Keratinocyte (primary cell): Measurements from ENCODE around the gene MBNL2. TPM values are rescaled to one million over a fixed set of nuclear protein-coding genes. Genes with fewer than 3 reads are reported as not detected.

Experiments used
- DNase-seq: peaks from one replicate; pipeline ENCODE4 v3.0.0-alpha.2; 2011; ENCODE audit warnings: low read depth, missing footprints, low spot score
- FAIRE-seq: peaks from 2 replicates; lab custom pipeline; 2011; peaks lifted over from hg19 to GRCh38; lab: Jason Lieb, UNC
- H2AFZ ChIP-seq: 2 replicates; pipeline ENCODE4 v1.6.0; 2012; ENCODE audit warnings: low read length, control low read depth, inconsistent platforms; ENCODE audit not compliant: control insufficient read depth
- H3K27ac ChIP-seq: 2 replicates; pipeline ENCODE4 v1.5.1; 2011; ENCODE audit warnings: low read length; ENCODE audit not compliant: control insufficient read depth, insufficient read depth
- H3K27me3 ChIP-seq: 3 replicates; pipeline ENCODE4 v1.6.0; 2011; ENCODE audit warnings: low read length; ENCODE audit not compliant: control insufficient read depth, insufficient read depth; ENCODE audit errors: extremely low read depth
- H3K36me3 ChIP-seq, 2 experiments: 2 replicates in 1 of 2; 3 replicates in 1 of 2; pipeline ENCODE4 v1.5.1; 2011; ENCODE audit warnings: low read length in 2 of 2, mild to moderate bottlenecking in 1 of 2; ENCODE audit not compliant: control insufficient read depth in 2 of 2, insufficient read depth in 2 of 2; ENCODE audit errors: extremely low read depth in 1 of 2
- H3K4me1 ChIP-seq: 3 replicates; pipeline ENCODE4 v1.5.1; 2011; ENCODE audit warnings: low read length; ENCODE audit not compliant: control insufficient read depth, insufficient read depth; ENCODE audit errors: extremely low read depth
- H3K4me2 ChIP-seq: 3 replicates; pipeline ENCODE4 v1.6.0; 2011; ENCODE audit warnings: low read depth, low read length; ENCODE audit not compliant: control insufficient read depth, insufficient read depth; ENCODE audit errors: extremely low read depth
- H3K4me3 ChIP-seq, 3 experiments: fragments of 200-600 bp in 1 of 3; sonication (generic) in 1 of 3; 2 replicates in 2 of 3; 3 replicates in 1 of 3; pipeline ENCODE4 v1.5.1; 2011 to 2016; ENCODE audit warnings: low read length in 3 of 3, mild to moderate bottlenecking in 3 of 3, control low read depth in 2 of 3, inconsistent platforms in 1 of 3, low read depth in 1 of 3, mixed read lengths in 1 of 3, mixed run types in 1 of 3, moderate library complexity in 1 of 3; ENCODE audit not compliant: control insufficient read depth in 2 of 3, insufficient read depth in 2 of 3; ENCODE audit errors: extremely low read depth in 1 of 3
- H3K79me2 ChIP-seq: 2 replicates; pipeline ENCODE4 v1.6.0; 2012; ENCODE audit warnings: low read length; ENCODE audit not compliant: control insufficient read depth, insufficient read depth
- H3K9ac ChIP-seq: 3 replicates; pipeline ENCODE4 v1.6.0; 2011; ENCODE audit warnings: low read length; ENCODE audit not compliant: control insufficient read depth, insufficient read depth; ENCODE audit errors: extremely low read depth
- H3K9me1 ChIP-seq: 3 replicates; pipeline ENCODE4 v1.6.0; 2011; ENCODE audit warnings: low read length; ENCODE audit not compliant: control insufficient read depth, insufficient read depth; ENCODE audit errors: extremely low read depth
- H3K9me3 ChIP-seq: 2 replicates; pipeline ENCODE4 v1.5.1; 2012; ENCODE audit warnings: low read depth, low read length; ENCODE audit not compliant: control insufficient read depth
- H4K20me1 ChIP-seq: 3 replicates; pipeline ENCODE4 v1.6.0; 2011; ENCODE audit warnings: low read length; ENCODE audit not compliant: control insufficient read depth, insufficient read depth; ENCODE audit errors: extremely low read depth
- EZH2 ChIP-seq: IDR thresholded peaks from one replicate; pipeline ENCODE4 v1.6.1; 2012; ENCODE audit warnings: inconsistent platforms, mild to moderate bottlenecking, low read length, moderate library complexity
- dilution Hi-C: fragments of 300-500 bp; cut with MboI; formaldehyde crosslinking; loops from one replicate; pipeline ENCODE4 v1.7.0; 2020; ENCODE audit warnings: low sequenced_read_pairs; ENCODE audit not compliant: extremely low pct_ligation_motif_present
- polyA plus RNA-seq, 5 experiments: library from polyadenylated mRNA; depleted of rRNA in 3 of 5; stranded (reverse) in 3 of 5; stranded (forward) in 1 of 5; unstranded in 1 of 5; fragments of >200 nt; gene quantifications; 1 replicate in 1 of 5; 2 replicates in 3 of 5; 3 replicates in 1 of 5; pipeline versions ENCODE4 v1.2.1 to v1.2.3, GENCODE V29; 2011 to 2012; ENCODE audit warnings: missing spikeins in 2 of 5, low read depth in 1 of 5, low replicate concordance in 1 of 5
- TF ChIP-seq, protein P1 (sequence below), 3 experiments: IDR thresholded peaks in 1 of 3; conservative IDR thresholded peaks in 1 of 3; optimal IDR thresholded peaks in 1 of 3; 2 replicates in 2 of 3; 3 replicates in 1 of 3; pipeline versions ENCODE3 to v1.5.1; 2011; ENCODE audit warnings: low read length in 3 of 3, mild to moderate bottlenecking in 3 of 3, moderate library complexity in 2 of 3, control low read depth in 1 of 3, inconsistent platforms in 1 of 3; ENCODE audit not compliant: insufficient read depth in 2 of 3; ENCODE audit errors: extremely low read depth in 1 of 3

The MBNL2 gene
- polyA plus RNA-seq, 1 donor (not counting 4 experiments of a cell fraction or from before 2014, with no cell fraction given), result 28.4 TPM

GRCh38 chr13:97384371-97384770, 162.2 kb downstream of the MBNL2 start:
- dilution Hi-C loops, result no loop called here
- Histone ChIP-seq H3K4me1 (no peaks in the 10 kb centered on the region), H3K79me2 (no peaks in the 10 kb centered on the region), H3K9me3 (no peaks in the 10 kb centered on the region), H3K36me3 (peaks cover 12 to 14% of the 10 kb centered on the region in 2 experiments), H3K27ac (no peak overlapping the region), H3K9ac (no peak overlapping the region), H3K9me1 (no peaks in the 10 kb centered on the region), H3K4me3 (no peak overlapping the region), H3K4me2 (no peak overlapping the region), H2AFZ (no peak overlapping the region), H4K20me1 (no peaks in the 10 kb centered on the region), H3K27me3 (no peaks in the 10 kb centered on the region)
- DNase-seq, result no peak
- no peak for TF ChIP-seq EZH2
- TF ChIP-seq, protein P1, sequence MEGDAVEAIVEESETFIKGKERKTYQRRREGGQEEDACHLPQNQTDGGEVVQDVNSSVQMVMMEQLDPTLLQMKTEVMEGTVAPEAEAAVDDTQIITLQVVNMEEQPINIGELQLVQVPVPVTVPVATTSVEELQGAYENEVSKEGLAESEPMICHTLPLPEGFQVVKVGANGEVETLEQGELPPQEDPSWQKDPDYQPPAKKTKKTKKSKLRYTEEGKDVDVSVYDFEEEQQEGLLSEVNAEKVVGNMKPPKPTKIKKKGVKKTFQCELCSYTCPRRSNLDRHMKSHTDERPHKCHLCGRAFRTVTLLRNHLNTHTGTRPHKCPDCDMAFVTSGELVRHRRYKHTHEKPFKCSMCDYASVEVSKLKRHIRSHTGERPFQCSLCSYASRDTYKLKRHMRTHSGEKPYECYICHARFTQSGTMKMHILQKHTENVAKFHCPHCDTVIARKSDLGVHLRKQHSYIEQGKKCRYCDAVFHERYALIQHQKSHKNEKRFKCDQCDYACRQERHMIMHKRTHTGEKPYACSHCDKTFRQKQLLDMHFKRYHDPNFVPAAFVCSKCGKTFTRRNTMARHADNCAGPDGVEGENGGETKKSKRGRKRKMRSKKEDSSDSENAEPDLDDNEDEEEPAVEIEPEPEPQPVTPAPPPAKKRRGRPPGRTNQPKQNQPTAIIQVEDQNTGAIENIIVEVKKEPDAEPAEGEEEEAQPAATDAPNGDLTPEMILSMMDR (optimal IDR thresholded peaks at IDR 0.05 in 1 of 3, IDR thresholded peaks at IDR 0.05 in 1 of 3, conservative IDR thresholded peaks at IDR 0.05 in 1 of 3; ENCODE audit: extremely low read depth in 1 of 3, insufficient read depth in 2 of 3, low read length in 3 of 3), result no peak
- no peak for FAIRE-seq

DNA sequence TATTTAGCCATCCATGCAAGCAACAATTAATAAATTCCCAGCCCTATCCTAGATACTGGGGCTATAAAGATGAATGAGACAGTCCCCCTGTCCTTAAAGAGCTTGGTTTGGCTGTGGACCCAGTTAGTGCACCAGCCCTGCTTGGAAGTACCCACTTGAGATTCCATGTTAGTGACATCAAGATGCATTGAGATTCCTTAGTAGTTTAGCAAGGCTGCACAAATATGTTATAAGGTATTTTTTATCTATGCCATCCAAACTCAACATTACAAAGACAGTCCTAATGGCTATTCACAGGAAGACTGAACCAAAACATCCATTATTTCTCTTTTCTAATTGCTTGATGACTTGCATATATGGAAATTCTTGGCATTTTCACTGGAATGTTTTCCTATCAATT, 163.0 kb downstream of the MBNL2 start:
- DNase-seq (no peak), FAIRE-seq (no peak)
- dilution Hi-C loops, result no loop called here
- H3K79me2 ChIP-seq, result no peaks in the 10 kb centered on the region
- H3K27me3 ChIP-seq, result no peaks in the 10 kb centered on the region
- H3K9ac ChIP-seq, result no peak overlapping the region
- no peak overlapping the region for H3K4me2 ChIP-seq
- H3K27ac ChIP-seq, result no peak overlapping the region
- H2AFZ ChIP-seq, result no peak overlapping the region
- TF ChIP-seq, protein P1 (optimal IDR thresholded peaks at IDR 0.05 in 1 of 3, IDR thresholded peaks at IDR 0.05 in 1 of 3, conservative IDR thresholded peaks at IDR 0.05 in 1 of 3; ENCODE audit: extremely low read depth in 1 of 3, insufficient read depth in 2 of 3, low read length in 3 of 3), result no peak
- TF ChIP-seq EZH2, result no peak
- H3K4me1 ChIP-seq, result no peaks in the 10 kb centered on the region
- H3K4me3 ChIP-seq, result no peak overlapping the region
- no peaks in the 10 kb centered on the region for H4K20me1 ChIP-seq
- H3K9me3 ChIP-seq, result no peaks in the 10 kb centered on the region
- no peaks in the 10 kb centered on the region for H3K9me1 ChIP-seq
- H3K36me3 ChIP-seq, result peaks cover 10 to 12% of the 10 kb centered on the region in 2 experiments
